Stimulated activated naive CD4-positive, alpha-beta T cell (primary cell): Measurements from ENCODE around the gene SYNM.
A peak's percentile ranks its signal among the peaks of the same experiment; 100 is the strongest.
"Not testable (repeated sequence)": the region's sequence is repeated elsewhere in the genome, so short reads cannot be mapped to it uniquely, and the experiment has no call there.

Experiments
- DNase-seq, 6 experiments: peaks; one replicate each; lab custom pipeline; 2025; lab: John Stamatoyannopoulos, UW

SYNM gene, protein sequence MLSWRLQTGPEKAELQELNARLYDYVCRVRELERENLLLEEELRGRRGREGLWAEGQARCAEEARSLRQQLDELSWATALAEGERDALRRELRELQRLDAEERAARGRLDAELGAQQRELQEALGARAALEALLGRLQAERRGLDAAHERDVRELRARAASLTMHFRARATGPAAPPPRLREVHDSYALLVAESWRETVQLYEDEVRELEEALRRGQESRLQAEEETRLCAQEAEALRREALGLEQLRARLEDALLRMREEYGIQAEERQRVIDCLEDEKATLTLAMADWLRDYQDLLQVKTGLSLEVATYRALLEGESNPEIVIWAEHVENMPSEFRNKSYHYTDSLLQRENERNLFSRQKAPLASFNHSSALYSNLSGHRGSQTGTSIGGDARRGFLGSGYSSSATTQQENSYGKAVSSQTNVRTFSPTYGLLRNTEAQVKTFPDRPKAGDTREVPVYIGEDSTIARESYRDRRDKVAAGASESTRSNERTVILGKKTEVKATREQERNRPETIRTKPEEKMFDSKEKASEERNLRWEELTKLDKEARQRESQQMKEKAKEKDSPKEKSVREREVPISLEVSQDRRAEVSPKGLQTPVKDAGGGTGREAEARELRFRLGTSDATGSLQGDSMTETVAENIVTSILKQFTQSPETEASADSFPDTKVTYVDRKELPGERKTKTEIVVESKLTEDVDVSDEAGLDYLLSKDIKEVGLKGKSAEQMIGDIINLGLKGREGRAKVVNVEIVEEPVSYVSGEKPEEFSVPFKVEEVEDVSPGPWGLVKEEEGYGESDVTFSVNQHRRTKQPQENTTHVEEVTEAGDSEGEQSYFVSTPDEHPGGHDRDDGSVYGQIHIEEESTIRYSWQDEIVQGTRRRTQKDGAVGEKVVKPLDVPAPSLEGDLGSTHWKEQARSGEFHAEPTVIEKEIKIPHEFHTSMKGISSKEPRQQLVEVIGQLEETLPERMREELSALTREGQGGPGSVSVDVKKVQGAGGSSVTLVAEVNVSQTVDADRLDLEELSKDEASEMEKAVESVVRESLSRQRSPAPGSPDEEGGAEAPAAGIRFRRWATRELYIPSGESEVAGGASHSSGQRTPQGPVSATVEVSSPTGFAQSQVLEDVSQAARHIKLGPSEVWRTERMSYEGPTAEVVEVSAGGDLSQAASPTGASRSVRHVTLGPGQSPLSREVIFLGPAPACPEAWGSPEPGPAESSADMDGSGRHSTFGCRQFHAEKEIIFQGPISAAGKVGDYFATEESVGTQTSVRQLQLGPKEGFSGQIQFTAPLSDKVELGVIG (N-terminal part only)

DNA sequence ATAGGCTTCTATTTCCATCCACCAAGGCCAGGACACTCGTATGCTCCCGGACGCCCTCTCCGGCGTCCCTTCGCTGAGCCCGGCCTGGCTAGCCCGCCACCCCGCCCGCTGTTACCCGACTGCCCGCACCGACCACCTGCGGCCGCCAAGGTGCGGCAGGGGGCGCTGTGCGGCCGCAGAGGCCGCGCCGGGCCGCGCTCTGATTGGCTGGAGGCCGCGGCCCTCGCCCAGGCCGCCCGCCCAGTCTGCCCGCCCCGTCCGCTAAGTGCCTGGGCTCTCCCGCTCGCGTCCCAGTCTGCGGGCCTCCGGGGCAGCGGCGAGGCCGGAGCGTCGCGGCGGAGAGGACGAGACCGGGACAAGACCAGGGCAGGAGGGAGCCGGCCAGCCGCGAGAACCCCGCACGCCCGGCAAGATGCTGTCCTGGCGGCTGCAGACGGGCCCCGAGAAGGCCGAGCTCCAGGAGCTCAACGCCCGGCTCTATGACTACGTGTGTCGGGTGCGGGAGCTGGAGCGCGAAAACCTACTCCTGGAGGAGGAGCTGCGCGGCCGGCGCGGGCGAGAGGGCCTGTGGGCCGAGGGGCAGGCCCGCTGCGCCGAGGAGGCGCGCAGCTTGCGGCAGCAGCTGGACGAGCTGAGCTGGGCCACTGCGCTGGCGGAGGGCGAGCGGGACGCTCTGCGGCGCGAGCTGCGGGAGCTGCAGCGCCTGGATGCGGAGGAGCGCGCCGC, at the start of gene SYNM:
TSS of gene SYNM (plus strand) at position 293 of the 726 bp plus-strand sequence. CDS start at position 413, 120 bp downstream.
- DNase-seq, result peak in 1 of 6 experiments; percentile 8

- no peak for DNase-seq
Observed at GRCh38 chr15:99055555-99056134, 49.2 kb upstream of the SYNM start.

DNA sequence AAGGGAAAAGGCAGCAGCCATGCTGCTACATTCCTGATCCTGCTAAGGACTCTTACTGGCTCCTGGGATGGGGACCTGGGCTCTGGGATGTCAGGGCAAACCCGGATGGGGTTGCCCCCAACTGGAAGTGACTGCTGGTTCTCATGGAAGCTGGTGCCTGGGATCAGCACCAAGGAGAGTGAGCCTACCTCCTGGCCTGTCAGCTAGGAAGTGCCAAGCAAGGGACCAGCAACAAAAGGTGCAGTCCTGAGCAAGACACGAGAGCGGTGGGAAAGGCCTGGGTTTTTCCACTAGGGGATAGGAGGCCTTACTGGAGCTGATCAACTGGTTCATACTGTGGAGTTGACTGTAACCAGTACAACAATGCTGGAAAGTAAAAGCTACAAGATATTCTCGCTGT, 47.9 kb upstream of the SYNM start:
- DNase-seq, result no peak

DNA sequence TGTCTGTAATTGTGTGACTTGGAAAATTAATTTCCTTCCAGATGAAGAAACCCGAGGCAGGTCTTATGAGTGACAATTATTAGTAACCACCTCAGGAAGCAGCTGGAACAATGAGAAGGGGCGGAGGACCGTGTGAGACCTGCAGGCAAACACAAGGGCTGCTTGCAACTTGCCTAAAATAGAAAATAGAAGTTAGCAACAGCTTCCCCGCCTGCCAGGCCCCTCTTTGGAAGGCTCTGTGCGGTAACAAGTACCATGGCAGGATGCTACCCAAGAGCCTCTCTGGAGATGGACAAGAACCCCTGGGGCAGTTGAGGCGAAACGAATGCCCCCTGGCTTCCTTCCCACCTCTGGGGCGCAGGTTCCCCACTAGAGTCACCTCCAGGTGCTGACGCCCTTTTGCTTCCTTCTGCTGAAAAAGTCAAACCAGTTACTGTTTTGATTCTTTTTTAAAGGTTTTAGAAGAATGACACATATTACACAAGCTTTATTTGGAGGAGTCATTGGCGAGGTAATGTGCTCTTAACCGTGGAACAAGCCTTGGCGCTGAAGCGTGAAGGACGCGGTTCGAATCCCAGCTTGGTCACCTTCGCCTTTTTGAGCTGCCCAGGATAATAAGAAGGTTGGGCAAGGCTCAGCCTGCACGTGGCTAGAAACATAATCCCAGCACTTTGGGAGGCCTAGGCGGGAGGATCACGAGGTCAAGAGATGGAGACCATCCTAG, 47.0 kb upstream of the SYNM start:
- no peak for DNase-seq

GRCh38 chr15:99058421-99058870, 46.4 kb upstream of the SYNM start:
- DNase-seq, result no peak

- peak; percentile 7 to 44 (median 28) for DNase-seq
Observed at GRCh38 chr15:99059010-99059981, 45.6 kb upstream of the SYNM start.

GRCh38 chr15:99060186-99060585, 44.7 kb upstream of the SYNM start:
- DNase-seq, result not testable (repeated sequence)

GRCh38 chr15:99062226-99062625, 42.7 kb upstream of the SYNM start:
- no peak for DNase-seq

DNA sequence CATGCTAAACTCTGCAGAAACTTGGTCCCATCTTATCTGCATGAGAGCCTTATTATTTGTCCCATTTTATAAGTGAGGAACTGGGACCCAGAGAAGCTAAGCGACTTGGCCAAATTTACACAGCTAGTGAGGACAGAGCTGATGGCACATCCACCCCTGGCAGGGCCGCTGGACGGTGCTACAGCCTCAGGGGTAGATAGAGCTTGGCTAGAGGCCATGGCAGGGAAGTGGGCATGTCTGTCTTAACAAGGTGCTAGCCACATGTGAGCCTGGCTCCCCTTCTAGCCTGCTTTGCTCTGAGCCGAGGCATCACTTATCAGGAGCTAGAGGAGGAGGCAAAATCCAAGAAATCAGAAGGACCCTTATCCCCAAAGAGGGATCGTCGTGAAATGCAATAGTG, 36.7 kb upstream of the SYNM start:
- no peak for DNase-seq

DNA sequence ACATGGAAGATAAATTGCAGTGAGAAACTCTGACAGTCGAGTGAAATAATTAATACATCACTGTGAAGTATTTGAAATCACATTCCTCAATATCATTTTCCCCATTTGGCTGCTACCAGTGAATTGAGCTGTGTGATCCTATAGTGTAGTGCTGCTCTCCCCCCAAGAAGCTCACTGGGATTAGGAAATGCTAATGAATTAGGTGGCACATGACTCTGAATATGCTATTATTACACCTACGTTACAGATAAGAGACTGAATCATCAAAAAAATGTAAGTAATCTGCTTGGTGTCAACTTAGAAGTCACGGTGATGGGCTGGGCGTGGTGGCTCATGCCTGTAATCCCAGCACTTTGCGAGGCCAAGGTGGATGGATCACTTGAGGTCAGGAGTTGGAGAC, 34.7 kb upstream of the SYNM start:
- no peak for DNase-seq

DNA sequence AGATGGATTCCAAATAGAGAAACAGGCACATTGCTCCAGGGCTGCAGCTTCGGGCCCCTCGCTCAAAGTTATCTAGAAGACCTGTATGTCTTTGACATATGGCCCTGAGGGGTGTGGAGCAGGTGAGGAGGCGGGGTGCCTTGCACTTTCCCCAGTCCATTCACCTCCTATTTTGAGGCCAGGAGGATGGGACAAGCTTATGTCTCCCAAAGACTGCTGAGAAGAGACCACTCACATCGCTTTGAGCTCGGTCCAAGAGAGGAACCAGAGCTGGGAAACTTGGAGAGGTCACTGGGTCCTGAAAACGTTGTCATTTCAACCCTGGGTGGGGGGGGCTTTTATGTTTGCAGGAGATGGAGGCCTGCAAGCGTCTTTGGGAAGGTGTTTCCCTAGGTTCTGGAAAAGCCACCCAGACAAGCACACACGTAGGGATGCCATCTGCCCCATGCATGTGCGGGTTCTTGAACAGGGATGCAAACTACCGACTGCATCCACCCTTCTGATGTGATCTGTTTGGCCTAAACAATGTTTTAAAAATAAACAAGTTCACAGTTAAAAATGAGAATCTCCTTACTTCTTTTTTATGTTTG, 33.7 kb upstream of the SYNM start:
- no peak for DNase-seq

DNA sequence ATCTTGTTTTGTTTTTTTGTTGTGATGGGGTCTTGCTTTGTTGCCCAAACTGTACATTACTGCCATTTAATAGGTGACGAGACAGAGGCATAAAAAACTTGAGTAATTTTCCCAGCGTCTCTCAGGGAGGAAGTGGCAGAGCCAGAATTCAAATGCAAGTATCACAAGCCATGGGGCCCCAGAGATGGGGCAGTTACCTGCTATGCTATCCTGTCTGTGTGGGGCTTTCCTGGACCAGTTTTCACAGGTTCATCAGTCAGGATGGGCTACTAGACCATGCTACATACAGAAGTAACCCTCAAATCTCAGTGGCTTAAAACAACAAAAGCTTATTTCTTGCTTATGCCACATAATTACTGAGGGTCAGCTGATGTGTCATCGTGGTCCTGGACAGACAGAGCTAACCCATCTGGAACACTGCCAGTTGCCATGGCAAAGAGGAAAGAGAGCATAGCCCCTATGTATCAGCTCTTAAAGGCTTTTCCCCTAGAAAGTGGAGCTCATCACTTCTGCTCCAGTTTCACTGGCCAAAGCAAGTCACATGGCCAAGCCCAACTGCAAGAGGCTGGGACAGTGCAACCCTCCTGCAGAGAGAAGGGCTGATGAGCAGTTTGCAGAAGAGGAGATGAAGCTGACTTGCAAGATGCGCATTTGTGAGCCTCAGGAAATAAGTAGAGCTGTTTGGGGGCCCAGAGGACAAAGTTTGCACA, 31.7 kb upstream of the SYNM start:
- DNase-seq, result no peak

DNA sequence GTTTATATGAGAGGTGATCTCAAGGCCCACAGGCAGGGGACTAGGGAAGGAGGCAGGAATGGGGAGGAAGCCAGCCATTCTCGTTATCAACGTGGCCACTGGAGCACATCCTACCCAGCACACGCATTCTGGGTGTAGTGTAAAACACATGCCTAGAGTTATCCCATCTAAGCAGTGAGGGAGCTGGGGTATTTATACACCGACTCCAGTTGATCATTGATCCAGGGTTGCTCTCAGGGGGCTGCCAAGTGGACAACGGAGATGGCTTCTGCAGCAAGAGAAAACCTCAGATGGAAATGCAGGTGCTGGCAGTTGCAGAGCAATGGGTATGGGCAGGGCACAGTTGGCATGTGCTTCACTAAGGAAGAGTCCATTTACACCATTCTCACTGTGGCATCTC, 30.4 kb upstream of the SYNM start:
- DNase-seq, result no peak

DNA sequence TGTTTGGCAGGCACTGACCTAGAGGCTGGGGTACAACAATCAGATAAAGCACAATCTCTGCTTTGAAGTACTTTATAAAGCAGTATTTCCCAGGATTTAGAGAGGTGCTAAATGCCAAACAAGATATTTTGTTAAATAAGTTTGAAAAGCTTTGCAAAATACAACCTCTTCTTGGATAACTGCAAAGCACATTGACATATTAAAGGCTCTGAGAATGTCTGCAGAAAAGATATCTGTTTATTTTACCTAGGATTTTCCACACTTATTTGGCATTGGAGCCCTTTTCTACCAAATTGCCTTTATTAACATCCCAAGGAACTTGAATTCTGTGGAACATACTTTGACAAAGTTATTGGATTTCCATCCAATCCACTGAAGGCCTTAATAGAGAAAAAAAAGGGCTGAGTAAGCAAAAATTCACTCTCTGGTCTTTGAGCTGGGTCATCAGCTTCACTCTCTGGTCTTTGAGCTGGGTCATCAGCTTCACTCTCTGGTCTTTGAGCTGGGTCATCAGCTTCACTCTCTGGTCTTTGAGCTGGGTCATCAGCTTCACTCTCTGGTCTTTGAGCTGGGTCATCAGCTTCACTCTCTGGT, 29.7 kb upstream of the SYNM start:
- not testable (repeated sequence) for DNase-seq

GRCh38 chr15:99076109-99076508, 28.8 kb upstream of the SYNM start:
- DNase-seq, result no peak

DNA sequence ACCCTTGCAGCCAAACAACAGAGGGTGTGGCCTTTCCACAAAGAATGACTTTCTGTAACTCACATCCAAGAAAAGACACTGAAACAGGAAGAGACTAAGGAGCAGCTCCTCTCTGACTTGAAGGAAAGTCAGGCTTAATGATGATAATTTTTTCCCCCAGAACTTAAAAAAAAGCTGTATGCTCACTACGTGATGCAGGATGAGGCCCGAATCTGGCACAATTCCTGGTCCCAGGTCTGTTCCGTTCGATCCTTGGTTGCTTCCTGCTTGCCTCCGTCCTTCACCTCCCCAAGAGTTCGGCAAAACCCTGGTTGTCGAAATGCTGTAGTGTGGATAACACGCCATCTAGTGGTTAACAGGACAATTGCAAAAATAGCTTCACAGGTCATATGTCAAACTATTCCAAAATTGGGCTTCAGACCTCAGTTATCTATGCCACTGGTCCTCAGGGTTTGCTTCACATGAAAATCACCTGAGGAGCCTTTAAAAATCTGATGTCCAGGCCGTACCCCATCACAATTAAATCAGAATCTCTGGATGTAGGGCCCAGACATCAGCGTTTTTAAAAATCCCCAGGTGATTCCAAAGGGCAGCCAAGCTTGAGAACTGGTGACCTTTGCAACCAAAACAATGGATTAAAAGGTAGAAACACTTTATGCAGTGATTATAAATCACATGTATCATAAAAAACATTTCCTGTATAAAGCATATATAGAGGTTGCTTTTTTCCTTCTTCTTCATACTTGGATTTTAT, 28.1 kb upstream of the SYNM start:
- peak in 5 of 6 experiments; percentile 3 to 70 (median 18) for DNase-seq

DNA sequence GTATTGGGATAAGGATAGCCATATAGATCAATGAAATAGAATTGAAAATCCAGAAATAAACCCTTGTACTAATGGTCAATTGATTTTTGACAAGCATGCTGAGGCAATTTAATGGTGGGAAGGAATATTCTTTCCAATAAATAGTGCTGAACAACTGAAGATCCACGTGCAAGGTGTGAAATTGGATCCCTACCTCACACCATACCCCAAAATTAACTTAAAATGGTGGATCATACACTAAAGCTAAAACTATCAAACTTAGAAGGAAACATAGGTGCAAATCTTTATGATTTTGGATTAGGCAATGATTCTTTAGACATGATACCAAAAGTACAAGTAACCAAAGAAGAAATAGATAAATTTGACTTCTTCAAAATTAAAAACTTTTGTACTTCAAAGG, 22.1 kb upstream of the SYNM start:
- no peak for DNase-seq
